HFFc6 (cell line): Measurements from ENCODE around the gene CLDN6. TPM values are rescaled to one million over a fixed set of nuclear protein-coding genes. Genes with fewer than 3 reads are reported as not detected.

ENCODE experiments used
- DNase-seq: peaks from one replicate; pipeline ENCODE4 v3.0.0-alpha.2; 2018
- H3K27ac Mint-ChIP-seq: 2 replicates; pipeline ENCODE4 v1.8.0; 2020; ENCODE audit warnings: mild to moderate bottlenecking, mixed read lengths
- H3K27me3 Mint-ChIP-seq: 2 replicates; pipeline ENCODE4 v1.8.0; 2021; ENCODE audit warnings: mild to moderate bottlenecking, moderate library complexity, mixed read lengths; ENCODE audit not compliant: insufficient read depth
- H3K36me3 Mint-ChIP-seq: 2 replicates; pipeline ENCODE4 v1.8.0; 2021; ENCODE audit warnings: low read depth, mixed read lengths
- H3K4me1 Mint-ChIP-seq: 2 replicates; pipeline ENCODE4 v1.8.0; 2020; ENCODE audit warnings: low read depth, mixed read lengths
- H3K4me3 Mint-ChIP-seq: 2 replicates; pipeline ENCODE4 v1.8.0; 2020; ENCODE audit warnings: mild to moderate bottlenecking, moderate library complexity, mixed read lengths
- H3K9me3 Mint-ChIP-seq: 2 replicates; pipeline ENCODE4 v1.8.0; 2020; ENCODE audit warnings: mild to moderate bottlenecking, mixed read lengths
- CTCF ChIP-seq: fragments of 200-600 bp; sonication (generic); IDR thresholded peaks from 2 replicates; pipeline ENCODE4 v1.5.0; 2021; ENCODE audit warnings: antibody characterized with exemption, mild to moderate bottlenecking
- total RNA-seq, 6 experiments: library from RNA; stranded (reverse); fragmentation: NEBNext Ultra II Directional; extraction: Animal tissue kit (Norgen Biotek cat#: 25700); gene quantifications; 2 replicates in 1 of 6; 3 replicates in 5 of 6; pipeline ENCODE4 v1.2.3, GENCODE V29; 2021

The CLDN6 gene
- total RNA-seq, 6 experiments from 2014 or later, result 0.21 TPM; not detected in 5

GRCh38 chr16:2987286-2987685 is 30.7 kb downstream of the CLDN6 start:
- TF ChIP-seq CTCF, result no peak
- H3K36me3 Mint-ChIP-seq, result no peaks in the 10 kb centered on the region
- no peak overlapping the region for H3K27ac Mint-ChIP-seq
- H3K27me3 Mint-ChIP-seq, result peaks cover 21% of the 10 kb centered on the region
- H3K4me3 Mint-ChIP-seq, result no peak overlapping the region
- DNase-seq, result no peak
- H3K9me3 Mint-ChIP-seq, result no peaks in the 10 kb centered on the region
- H3K4me1 Mint-ChIP-seq, result peaks cover 8% of the 10 kb centered on the region; the same call in 1 of the 2 replicates

- no peak for TF ChIP-seq CTCF
- Mint-ChIP-seq H3K27ac (no peak overlapping the region), H3K9me3 (no peaks in the 10 kb centered on the region), H3K27me3 (peaks cover 19% of the 10 kb centered on the region), H3K4me1 (peaks cover 14% of the 10 kb centered on the region), H3K4me3 (no peak overlapping the region), H3K36me3 (no peaks in the 10 kb centered on the region)
- no peak for DNase-seq
Measured at GRCh38 chr16:2986623-2987188, 31.3 kb downstream of the CLDN6 start.

DNA sequence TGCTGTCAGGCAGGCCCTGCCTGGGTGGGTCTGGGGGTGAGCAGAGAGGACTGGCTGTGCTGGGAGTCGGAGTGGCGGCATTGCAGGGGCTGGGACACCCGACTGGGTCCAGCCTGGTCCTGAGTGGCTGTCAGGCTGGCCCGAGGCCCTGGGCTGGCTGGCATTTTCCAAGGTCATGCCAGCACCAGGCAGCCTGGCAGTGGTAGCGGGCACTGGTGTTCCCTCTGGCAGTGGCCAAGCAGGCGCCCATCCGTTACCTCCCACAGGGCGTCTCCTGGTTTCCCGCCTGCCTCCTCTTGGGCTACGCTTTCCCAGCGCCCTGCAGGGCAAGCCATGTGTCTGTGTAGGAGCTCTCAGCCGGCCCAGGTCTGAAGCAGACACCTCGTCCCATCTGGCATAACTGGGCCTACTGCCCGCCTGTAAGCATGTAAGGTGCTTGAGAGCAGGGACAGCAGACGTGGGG is 32.1 kb downstream of the CLDN6 start:
- TF ChIP-seq CTCF, result no peak
- Mint-ChIP-seq H3K4me3 (no peak overlapping the region), H3K27me3 (peaks cover 19% of the 10 kb centered on the region), H3K4me1 (peaks cover 21% of the 10 kb centered on the region), H3K27ac (no peak overlapping the region), H3K9me3 (no peaks in the 10 kb centered on the region), H3K36me3 (no peaks in the 10 kb centered on the region)
- no peak for DNase-seq

DNA sequence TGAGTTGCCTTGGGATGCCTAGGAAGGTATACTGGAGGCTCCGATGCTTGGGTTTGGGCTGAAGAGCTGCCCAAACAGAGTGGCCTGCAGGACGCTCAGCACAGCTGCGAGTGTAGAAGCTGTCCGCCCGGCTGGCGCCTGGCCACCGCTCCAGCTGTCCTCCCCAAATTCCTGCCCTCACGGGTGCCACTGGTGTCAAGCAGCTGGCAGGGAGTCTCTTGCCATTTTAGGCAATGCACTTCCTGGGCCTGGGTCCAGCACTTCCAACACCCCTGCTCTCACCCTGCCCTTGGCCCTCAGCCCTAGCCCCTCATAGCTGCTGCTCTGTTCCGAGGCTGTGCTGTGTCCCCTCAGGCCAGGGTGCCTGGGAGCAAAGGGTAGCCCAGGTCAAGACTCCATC is 32.5 kb downstream of the CLDN6 start:
- Mint-ChIP-seq H3K27ac (no peak overlapping the region), H3K4me3 (no peak overlapping the region), H3K36me3 (no peaks in the 10 kb centered on the region), H3K9me3 (no peaks in the 10 kb centered on the region), H3K4me1 (peaks cover 24% of the 10 kb centered on the region), H3K27me3 (peaks cover 19% of the 10 kb centered on the region)
- no peak for DNase-seq
- TF ChIP-seq CTCF, result no peak

GRCh38 chr16:2983706-2984136 is 34.3 kb downstream of the CLDN6 start:
- Mint-ChIP-seq H3K36me3 (no peaks in the 10 kb centered on the region), H3K9me3 (no peaks in the 10 kb centered on the region), H3K4me1 (peaks cover 24% of the 10 kb centered on the region), H3K27me3 (peaks cover 13% of the 10 kb centered on the region), H3K4me3 (peak overlapping the region; percentile 75), H3K27ac (peak overlapping the region; percentile 46)
- DNase-seq, result peak; percentile 79
- TF ChIP-seq CTCF, result peak; percentile 95
